NCI-H1048 (cell line): Measurements from ENCODE around the gene ANTXR1.
"Not testable (repeated sequence)": the region's sequence is repeated elsewhere in the genome, so short reads cannot be mapped to it uniquely, and the experiment has no call there.

Experiments
- DNase-seq: peaks from one replicate; lab custom pipeline; 2025; lab: John Stamatoyannopoulos, UW

ANTXR1 gene

GRCh38 chr2:69237070-69237670, 224.2 kb downstream of the ANTXR1 start:
- DNase-seq: no peak

- DNase-seq: no peak
Observed at GRCh38 chr2:69238449-69239031, 225.6 kb downstream of the ANTXR1 start.

- no peak for DNase-seq
Observed at GRCh38 chr2:69241093-69241492, 228.1 kb downstream of the ANTXR1 start.

- no peak for DNase-seq
Observed at GRCh38 chr2:69241664-69242514, 228.9 kb downstream of the ANTXR1 start.

- no peak for DNase-seq
Observed at GRCh38 chr2:69242651-69243051, 229.7 kb downstream of the ANTXR1 start.

GRCh38 chr2:69243652-69244051, 230.7 kb downstream of the ANTXR1 start:
- DNase-seq: no peak

- no peak for DNase-seq
Observed at GRCh38 chr2:69244882-69245281, 231.9 kb downstream of the ANTXR1 start.

- DNase-seq: no peak
Observed at GRCh38 chr2:69247583-69247982, 234.6 kb downstream of the ANTXR1 start.

GRCh38 chr2:69248232-69248631, 235.3 kb downstream of the ANTXR1 start:
- no peak for DNase-seq

GRCh38 chr2:69250981-69251380, 238.0 kb downstream of the ANTXR1 start:
- DNase-seq: no peak

- DNase-seq: no peak
Observed at GRCh38 chr2:69251943-69252342, 239.0 kb downstream of the ANTXR1 start.

- DNase-seq: no peak
Observed at GRCh38 chr2:69253112-69253511, 240.1 kb downstream of the ANTXR1 start.

GRCh38 chr2:69253611-69254301, 240.8 kb downstream of the ANTXR1 start:
- peak; percentile 5 for DNase-seq

- DNase-seq: no peak
Observed at GRCh38 chr2:69255760-69256159, 242.8 kb downstream of the ANTXR1 start.

GRCh38 chr2:69259994-69260591, 247.1 kb downstream of the ANTXR1 start:
- not testable (repeated sequence) for DNase-seq

GRCh38 chr2:69260666-69261065, 247.7 kb downstream of the ANTXR1 start:
- no peak for DNase-seq

- DNase-seq: no peak
Observed at GRCh38 chr2:69269330-69269729, 256.4 kb downstream of the ANTXR1 start.

GRCh38 chr2:69271831-69272257, 258.9 kb downstream of the ANTXR1 start:
- no peak for DNase-seq

GRCh38 chr2:69272803-69273471, 260.0 kb downstream of the ANTXR1 start:
- DNase-seq: no peak

- no peak for DNase-seq
Observed at GRCh38 chr2:69275490-69275889, 262.5 kb downstream of the ANTXR1 start.

GRCh38 chr2:69278366-69278765, 265.4 kb downstream of the ANTXR1 start:
- no peak for DNase-seq

GRCh38 chr2:69279211-69279610, 266.2 kb downstream of the ANTXR1 start:
- peak; percentile 46 for DNase-seq
